H9 (cell line): Measurements from ENCODE around the gene MRAP2. TPM values are rescaled to one million over a fixed set of nuclear protein-coding genes. Genes with fewer than 3 reads are reported as not detected.
"Not testable (repeated sequence)": the region's sequence is repeated elsewhere in the genome, so short reads cannot be mapped to it uniquely, and the experiment has no call there.

Experiments used
- DNase-seq: peaks from one replicate; pipeline ENCODE4 v3.0.0-alpha.2; 2017
- H2AFZ ChIP-seq: one replicate; pipeline ENCODE4 v1.6.1; 2013; ENCODE audit warnings: mild to moderate bottlenecking, low read length, control low read depth, moderate library complexity
- H2AK5ac ChIP-seq: 2 replicates; pipeline ENCODE4 v1.6.1; 2013; ENCODE audit warnings: low read length, control low read depth, mixed read lengths; ENCODE audit not compliant: insufficient read length
- H2BK120ac ChIP-seq: one replicate; pipeline ENCODE4 v1.6.1; 2013; ENCODE audit warnings: low read depth, mild to moderate bottlenecking, low read length, control low read depth, inconsistent platforms; ENCODE audit not compliant: poor library complexity, severe bottlenecking
- H2BK12ac ChIP-seq: 2 replicates; pipeline ENCODE4 v1.6.1; 2013; ENCODE audit warnings: low read length, control low read depth, mixed read lengths, low read depth; ENCODE audit not compliant: insufficient read length
- H2BK15ac ChIP-seq: 2 replicates; pipeline ENCODE4 v1.6.1; 2013; ENCODE audit warnings: low read depth, low read length, control low read depth
- H2BK20ac ChIP-seq: one replicate; pipeline ENCODE4 v1.6.1; 2013; ENCODE audit warnings: low read depth, mild to moderate bottlenecking, low read length, control low read depth, inconsistent platforms; ENCODE audit not compliant: poor library complexity, severe bottlenecking
- H2BK5ac ChIP-seq: 2 replicates; pipeline ENCODE4 v1.6.1; 2013; ENCODE audit warnings: low read length, control low read depth, mixed read lengths; ENCODE audit not compliant: insufficient read length
- H3K14ac ChIP-seq: 2 replicates; pipeline ENCODE4 v1.6.1; 2013; ENCODE audit warnings: low read length, control low read depth; ENCODE audit not compliant: insufficient read depth
- H3K18ac ChIP-seq: 2 replicates; pipeline ENCODE4 v1.6.1; 2013; ENCODE audit warnings: low read depth, mild to moderate bottlenecking, mixed read lengths, low read length, control low read depth; ENCODE audit not compliant: insufficient read length
- H3K23ac ChIP-seq: 2 replicates; pipeline ENCODE4 v1.6.1; 2013; ENCODE audit warnings: low read length, control low read depth, mixed read lengths, low read depth; ENCODE audit not compliant: insufficient read length
- H3K23me2 ChIP-seq: 2 replicates; pipeline ENCODE4 v1.6.1; 2013; ENCODE audit warnings: low read depth, mild to moderate bottlenecking, mixed read lengths, low read length, control low read depth; ENCODE audit not compliant: insufficient read length, poor library complexity, severe bottlenecking
- H3K27ac ChIP-seq: 2 replicates; pipeline ENCODE4 v1.5.1; 2013; ENCODE audit warnings: low read length, control low read depth, mixed read lengths, low read depth; ENCODE audit not compliant: insufficient read length
- H3K27me3 ChIP-seq: 2 replicates; pipeline ENCODE4 v1.6.1; 2013; ENCODE audit warnings: low read length, control low read depth, inconsistent platforms; ENCODE audit not compliant: insufficient read depth
- H3K4ac ChIP-seq: 2 replicates; pipeline ENCODE4 v1.6.1; 2013; ENCODE audit warnings: low read depth, mild to moderate bottlenecking, control low read depth, inconsistent platforms, low read length, moderate library complexity
- H3K4me1 ChIP-seq: 2 replicates; pipeline ENCODE4 v1.6.1; 2013; ENCODE audit warnings: low read length, control low read depth, inconsistent platforms; ENCODE audit not compliant: insufficient read depth
- H3K4me2 ChIP-seq: 2 replicates; pipeline ENCODE4 v1.6.1; 2013; ENCODE audit warnings: low read length, control low read depth, mixed read lengths; ENCODE audit not compliant: insufficient read length, insufficient read depth
- H3K56ac ChIP-seq: 2 replicates; pipeline ENCODE4 v1.6.1; 2013; ENCODE audit warnings: low read depth, mild to moderate bottlenecking, mixed read lengths, low read length, control low read depth; ENCODE audit not compliant: insufficient read length
- H3K79me1 ChIP-seq: 2 replicates; pipeline ENCODE4 v1.6.1; 2013; ENCODE audit warnings: low read depth, mild to moderate bottlenecking, moderate library complexity, low read length, control low read depth, inconsistent platforms; ENCODE audit not compliant: insufficient read depth, poor library complexity, severe bottlenecking
- H3K79me2 ChIP-seq: 2 replicates; pipeline ENCODE4 v1.6.1; 2013; ENCODE audit warnings: low read length, control low read depth, inconsistent platforms; ENCODE audit not compliant: insufficient read depth
- H3K9ac ChIP-seq: 2 replicates; pipeline ENCODE4 v1.6.1; 2013; ENCODE audit warnings: low read length, control low read depth, mixed read lengths; ENCODE audit not compliant: insufficient read length; ENCODE audit errors: extremely low read depth
- H3K9me3 ChIP-seq: one replicate; pipeline ENCODE4 v1.6.1; 2013; ENCODE audit warnings: low read depth, low read length, inconsistent platforms; ENCODE audit not compliant: control insufficient read depth
- H3T11ph ChIP-seq: one replicate; pipeline ENCODE4 v1.6.1; 2013; ENCODE audit warnings: mild to moderate bottlenecking, low read length, control low read depth, inconsistent platforms
- H4K20me1 ChIP-seq: one replicate; pipeline ENCODE4 v1.6.1; 2013; ENCODE audit not compliant: control insufficient read depth, insufficient read length, insufficient read depth
- H4K5ac ChIP-seq: 2 replicates; pipeline ENCODE4 v1.6.1; 2013; ENCODE audit warnings: low read depth, mild to moderate bottlenecking, mixed read lengths, low read length, control low read depth; ENCODE audit not compliant: insufficient read length
- H4K8ac ChIP-seq: replicated peaks from 2 replicates; pipeline ENCODE4 v1.6.1; 2013; ENCODE audit warnings: low read length, control low read depth, mixed read lengths, low read depth; ENCODE audit not compliant: insufficient read length
- H4K91ac ChIP-seq: 2 replicates; pipeline ENCODE4 v1.6.1; 2013; ENCODE audit warnings: low read depth, mild to moderate bottlenecking, moderate library complexity, mixed read lengths, low read length, control low read depth; ENCODE audit not compliant: insufficient read length
- H3K27ac Mint-ChIP-seq, 3 experiments: 2 replicates in 2 of 3; 3 replicates in 1 of 3; pipeline ENCODE4 v1.8.0; 2020 to 2021; ENCODE audit warnings: mixed read lengths in 3 of 3, mild to moderate bottlenecking in 1 of 3, moderate library complexity in 1 of 3
- H3K27me3 Mint-ChIP-seq: 2 replicates; pipeline ENCODE4 v1.8.0; 2021; ENCODE audit warnings: low read depth, mild to moderate bottlenecking, moderate library complexity, mixed read lengths
- H3K36me3 Mint-ChIP-seq, 3 experiments: 2 replicates in 2 of 3; 3 replicates in 1 of 3; pipeline ENCODE4 v1.8.0; 2020 to 2021; ENCODE audit warnings: low read depth in 3 of 3, mixed read lengths in 3 of 3; ENCODE audit not compliant: insufficient read depth in 1 of 3
- H3K4me1 Mint-ChIP-seq, 2 experiments: 2 replicates each; pipeline ENCODE4 v1.8.0; 2020; ENCODE audit warnings: mixed read lengths in 2 of 2
- H3K4me3 Mint-ChIP-seq, 2 experiments: 2 replicates in 1 of 2; 3 replicates in 1 of 2; pipeline ENCODE4 v1.8.0; 2020 to 2021; ENCODE audit warnings: mild to moderate bottlenecking in 2 of 2, mixed read lengths in 2 of 2, moderate library complexity in 1 of 2
- H3K9me3 Mint-ChIP-seq, 2 experiments: 2 replicates in 1 of 2; 3 replicates in 1 of 2; pipeline ENCODE4 v1.8.0; 2020; ENCODE audit warnings: mild to moderate bottlenecking in 2 of 2, mixed read lengths in 2 of 2, moderate library complexity in 1 of 2
- WGBS: extraction: QIAGEN DNeasy Blood & Tissue Kit; methylation state at CpG from one replicate; pipeline ENCODE4 v1.1.7; 2013; ENCODE audit warnings: missing lambda C conversion rate, low lambda C conversion rate, mixed read lengths; ENCODE audit not compliant: insufficient read length; ENCODE audit errors: extremely low coverage; 5-methylcytosine and 5-hydroxymethylcytosine counted together
- total RNA-seq: library from RNA; stranded (reverse); gene quantifications from 2 replicates; pipeline ENCODE4 v1.2.1, GENCODE V29; 2021

MRAP2 gene
- total RNA-seq, 1 experiment from 2014 or later = 8.0 TPM

- not testable (repeated sequence) for H3K27me3 ChIP-seq, H3K14ac ChIP-seq, H3K79me1 ChIP-seq, H4K20me1 ChIP-seq, H3K23me2 ChIP-seq, H4K5ac ChIP-seq, DNase-seq, H3K56ac ChIP-seq, H3K27ac Mint-ChIP-seq, H3K9ac ChIP-seq, H2BK15ac ChIP-seq, H3K4me2 ChIP-seq, H3K4ac ChIP-seq, H3K4me3 Mint-ChIP-seq, H2BK20ac ChIP-seq, H3K4me1 ChIP-seq, H4K8ac ChIP-seq, H3K27me3 Mint-ChIP-seq, H2BK5ac ChIP-seq, H3K23ac ChIP-seq, H4K91ac ChIP-seq, H2BK120ac ChIP-seq, H3K4me1 Mint-ChIP-seq, H3K27ac ChIP-seq, H3K79me2 ChIP-seq, H2AK5ac ChIP-seq, H3K18ac ChIP-seq, H2BK12ac ChIP-seq, H3K9me3 ChIP-seq, H2AFZ ChIP-seq, H3T11ph ChIP-seq
- WGBS = no CpG with 5 or more reads among the region's 9 CpGs
- peaks cover 28 to 50% (median 37%) of the 10 kb centered on the region in 3 experiments for H3K36me3 Mint-ChIP-seq
- H3K9me3 Mint-ChIP-seq = peaks cover 25 to 35% of the 10 kb centered on the region in 2 experiments
Measured at GRCh38 chr6:84133385-84133784, 99.8 kb downstream of the MRAP2 start.
